HG02798 (cell line): ENCODE data around the gene WDR6.

Experiments
- ATAC-seq: cut with Tn5 transposase; IDR thresholded peaks from one replicate; pipeline ENCODE4 v1.9.1; 2021; ENCODE audit warnings: mild to moderate bottlenecking; ENCODE audit not compliant: unreplicated experiment, poor library complexity

The WDR6 gene

GRCh38 chr3:49007068-49007770, at the start of gene WDR6:
WDR6 (plus strand) TSS chr3:49007391; CDS start chr3:49007432, 41 bp downstream.
- peak; percentile 92 for ATAC-seq

- no peak for ATAC-seq
These were observed 46.3 kb upstream of the WDR6 start for GRCh38 chr3:48960841-48961413.

- ATAC-seq: no peak
These were observed 44.9 kb upstream of the WDR6 start for GRCh38 chr3:48962340-48962739.

GRCh38 chr3:48962939-48963338, 44.3 kb upstream of the WDR6 start:
- ATAC-seq: no peak

GRCh38 chr3:48963591-48963990, 43.6 kb upstream of the WDR6 start:
- ATAC-seq: no peak

- no peak for ATAC-seq
These were observed 40.8 kb upstream of the WDR6 start for GRCh38 chr3:48966367-48966766.

GRCh38 chr3:48966876-48967361, 40.3 kb upstream of the WDR6 start:
- ATAC-seq: no peak

GRCh38 chr3:48970586-48970985, 36.6 kb upstream of the WDR6 start:
- ATAC-seq: no peak

GRCh38 chr3:48974076-48974864, 32.9 kb upstream of the WDR6 start:
- ATAC-seq: no peak

- no peak for ATAC-seq
These were observed 27.7 kb upstream of the WDR6 start for GRCh38 chr3:48979451-48979850.

- no peak for ATAC-seq
These were observed 26.9 kb upstream of the WDR6 start for GRCh38 chr3:48980295-48980694.

- ATAC-seq: no peak
These were observed 25.2 kb upstream of the WDR6 start for GRCh38 chr3:48982016-48982415.

- ATAC-seq: no peak
These were observed 24.5 kb upstream of the WDR6 start for GRCh38 chr3:48982686-48983085.

- ATAC-seq: no peak
These were observed 24.1 kb upstream of the WDR6 start for GRCh38 chr3:48983096-48983495.

- no peak for ATAC-seq
These were observed 22.5 kb upstream of the WDR6 start for GRCh38 chr3:48984663-48985062.

GRCh38 chr3:48985831-48986376, 21.3 kb upstream of the WDR6 start:
- no peak for ATAC-seq

- no peak for ATAC-seq
These were observed 17.9 kb upstream of the WDR6 start for GRCh38 chr3:48989126-48989795.

GRCh38 chr3:48989796-48990635, 17.2 kb upstream of the WDR6 start, which contains the start of gene P4HTM:
P4HTM (plus strand) TSS chr3:48990241; CDS start chr3:48990257, 16 bp downstream.
- ATAC-seq: peak; percentile 66
